Measurements from ENCODE around the gene HASPIN.

Gene HASPIN

GRCh38 chr17:3739422-3740124, 15.9 kb downstream of the HASPIN start:
- DNase-seq: no peak

GRCh38 chr17:3740611-3741073, 16.9 kb downstream of the HASPIN start:
- DNase-seq: no peak

GRCh38 chr17:3744014-3744413, 20.3 kb downstream of the HASPIN start:
- DNase-seq: no peak

- DNase-seq: no peak
Measured at GRCh38 chr17:3745071-3745470, 21.4 kb downstream of the HASPIN start.

GRCh38 chr17:3747805-3748204, 24.1 kb downstream of the HASPIN start:
- no peak for DNase-seq

- no peak for DNase-seq
Measured at GRCh38 chr17:3748576-3748975, 24.9 kb downstream of the HASPIN start.

GRCh38 chr17:3750296-3750695, 26.6 kb downstream of the HASPIN start:
- DNase-seq: no peak

GRCh38 chr17:3750926-3751325, 27.2 kb downstream of the HASPIN start:
- DNase-seq: no peak

- DNase-seq: no peak
Measured at GRCh38 chr17:3751836-3752235, 28.1 kb downstream of the HASPIN start.

GRCh38 chr17:3753624-3754023, 29.9 kb downstream of the HASPIN start:
- DNase-seq: no peak

GRCh38 chr17:3754066-3754457, 30.4 kb downstream of the HASPIN start:
- no peak for DNase-seq

- DNase-seq: no peak
Measured at GRCh38 chr17:3754458-3755334, 31.0 kb downstream of the HASPIN start.

- DNase-seq: no peak
Measured at GRCh38 chr17:3755335-3756030, 31.8 kb downstream of the HASPIN start.

GRCh38 chr17:3759597-3760216, 36.0 kb downstream of the HASPIN start:
- no peak for DNase-seq

- DNase-seq: no peak
Measured at GRCh38 chr17:3761036-3761917, 37.6 kb downstream of the HASPIN start.

- no peak for DNase-seq
Measured at GRCh38 chr17:3761918-3762380, 38.2 kb downstream of the HASPIN start.

GRCh38 chr17:3762922-3763776, 39.4 kb downstream of the HASPIN start:
- DNase-seq: no peak

GRCh38 chr17:3763777-3764170, 40.1 kb downstream of the HASPIN start:
- no peak for DNase-seq

GRCh38 chr17:3765981-3766380, 42.3 kb downstream of the HASPIN start:
- DNase-seq: no peak

- no peak for DNase-seq
Measured at GRCh38 chr17:3766779-3767178, 43.1 kb downstream of the HASPIN start.

GRCh38 chr17:3768341-3768740, 44.6 kb downstream of the HASPIN start:
- no peak for DNase-seq
